Thoracic aorta (tissue), 2 donors: ENCODE results near the gene RHOD. TPM values are rescaled to one million over a fixed set of nuclear protein-coding genes. Genes with fewer than 3 reads are reported as not detected.

Source experiments
- ATAC-seq: fragments of 150-250 bp; one replicate; pipeline ENCODE4 v1.8.0; 2017; ENCODE audit warnings: low read depth; ENCODE audit not compliant: insufficient number of reproducible peaks, low FRiP score
- DNase-seq: peaks from one replicate; pipeline ENCODE4 v3.0.0-alpha.2; 2020; ENCODE audit warnings: low spot score
- H3K27ac ChIP-seq, 2 donors: fragments of 200-600 bp; sonication (generic); 1 replicate in 1 of 2; 2 replicates in 1 of 2; pipeline ENCODE4 v1.5.1; 2016; ENCODE audit warnings: mild to moderate bottlenecking in 2 of 2, moderate library complexity in 2 of 2
- H3K27me3 ChIP-seq: fragments of 200-600 bp; sonication (generic); replicated peaks from 2 replicates; pipeline ENCODE4 v1.6.0; 2016; ENCODE audit warnings: mild to moderate bottlenecking; ENCODE audit not compliant: insufficient read depth
- H3K36me3 ChIP-seq: fragments of 200-600 bp; sonication (generic); one replicate; pipeline ENCODE4 v1.5.1; 2016
- H3K4me1 ChIP-seq, 2 donors: fragments of 200-600 bp; sonication (generic); 1 replicate in 1 of 2; 2 replicates in 1 of 2; pipeline versions ENCODE4 v1.5.1 to v1.6.0; 2016; ENCODE audit warnings: low read depth in 2 of 2, mild to moderate bottlenecking in 1 of 2; ENCODE audit not compliant: control insufficient read depth in 1 of 2
- H3K4me3 ChIP-seq: fragments of 200-600 bp; sonication (generic); 2 replicates; pipeline ENCODE4 v1.5.1; 2016; ENCODE audit warnings: mild to moderate bottlenecking
- H3K9me3 ChIP-seq: fragments of 200-600 bp; sonication (generic); 2 replicates; pipeline ENCODE4 v1.5.1; 2016
- CTCF ChIP-seq: fragments of 200-600 bp; sonication (generic); IDR thresholded peaks from one replicate; pipeline ENCODE4 v1.5.1; 2019; ENCODE audit warnings: antibody characterized with exemption
- total RNA-seq, 2 donors: library from RNA; depleted of rRNA; stranded (reverse); fragments of >200 nt; gene quantifications; one replicate each; pipeline versions ENCODE4 v1.1.0 to v1.2.3, GENCODE V29; 2016

The RHOD gene
- total RNA-seq, 2 donors from 2014 or later: 31.9 to 51.3 TPM

GRCh38 chr11:67119585-67120391, 63.1 kb downstream of the RHOD start:
- Histone ChIP-seq H3K4me1 (peaks cover 21 to 38% of the 10 kb centered on the region in 2 donors), H3K27me3 (no peaks in the 10 kb centered on the region), H3K4me3 (peak overlapping the region; percentile 94), H3K9me3 (no peaks in the 10 kb centered on the region), H3K36me3 (no peaks in the 10 kb centered on the region), H3K27ac (peak overlapping the region; percentile 91 to 93)
- ATAC-seq (peak; percentile 11), DNase-seq (no peak)
- TF ChIP-seq CTCF: no peak

DNA sequence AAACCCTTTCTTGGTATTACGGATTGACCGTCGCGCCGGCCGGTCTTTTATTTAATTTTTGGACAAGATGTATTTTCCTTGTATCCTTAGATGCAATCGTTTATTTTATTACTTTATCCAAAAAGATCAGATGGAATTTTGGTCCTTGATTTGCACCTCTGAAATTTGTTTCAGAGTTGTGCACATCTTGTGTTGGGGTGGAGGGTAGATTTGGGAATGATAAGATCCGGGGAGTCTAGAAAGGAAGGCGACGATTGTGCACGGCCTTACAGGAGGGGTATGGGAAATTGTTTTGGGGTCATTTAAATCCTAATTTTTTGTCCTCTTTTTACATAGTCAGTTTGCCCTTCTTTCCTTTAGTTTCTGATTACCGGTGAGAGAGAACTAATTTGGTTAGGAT, 63.8 kb downstream of the RHOD start:
- Histone ChIP-seq H3K27ac (peak overlapping the region; percentile 53 to 93), H3K4me3 (peak overlapping the region; percentile 94), H3K36me3 (peaks cover 4% of the 10 kb centered on the region), H3K4me1 (peaks cover 21 to 39% of the 10 kb centered on the region in 2 donors), H3K9me3 (no peaks in the 10 kb centered on the region), H3K27me3 (no peaks in the 10 kb centered on the region)
- DNase-seq (no peak), ATAC-seq (no peak)
- TF ChIP-seq CTCF: no peak

- no peak for DNase-seq
- no peaks in the 10 kb centered on the region for H3K27me3 ChIP-seq
Measured at GRCh38 chr11:67120881-67121710, 64.4 kb downstream of the RHOD start.

More at GRCh38 chr11:67120881-67121710, 64.4 kb downstream of the RHOD start:
- no peak for ATAC-seq
- no peak for TF ChIP-seq CTCF
- Histone ChIP-seq H3K9me3 (no peaks in the 10 kb centered on the region), H3K36me3 (peaks cover 4% of the 10 kb centered on the region), H3K27ac (peak overlapping the region in 1 of 2 donors; percentile 53), H3K4me1 (peaks cover 21 to 39% of the 10 kb centered on the region in 2 donors), H3K4me3 (peak overlapping the region; percentile 94)

Other genes starting within 250 kb of the RHOD start
- gene RCE1, start 213.4 kb upstream of the RHOD start, total RNA-seq: 10 to 100 TPM; 11.9 to 17.5 TPM
- gene LRFN4, start 199.8 kb upstream of the RHOD start, total RNA-seq: 10 to 100 TPM; 12.4 to 23.0 TPM
- 10 to 100 TPM in 1 of 2 donors, 1 to 10 TPM in 1; 8.0 to 12.7 TPM for gene PC, start 98.5 kb upstream of the RHOD start, total RNA-seq
- gene C11orf86, start 81.5 kb upstream of the RHOD start, total RNA-seq: not detected
- 10 to 100 TPM in 1 of 2 donors, 1 to 10 TPM in 1; 3.2 to 16.9 TPM for gene SYT12, start 33.7 kb upstream of the RHOD start, total RNA-seq
- gene KDM2A, start 62.4 kb downstream of the RHOD start, total RNA-seq: 100 to 1,000 TPM in 1 of 2 donors, 10 to 100 TPM in 1; 40.1 to 130 TPM
- 10 to 100 TPM; 72.8 to 85.2 TPM for gene GRK2, start 209.6 kb downstream of the RHOD start, total RNA-seq
- 100 to 1,000 TPM in 1 of 2 donors, 10 to 100 TPM in 1; 66.6 to 101 TPM for gene ANKRD13D, start 232.5 kb downstream of the RHOD start, total RNA-seq
- 10 to 100 TPM; 39.4 to 59.0 TPM for gene SSH3, start 246.7 kb downstream of the RHOD start, total RNA-seq